Stimulated activated CD4-positive, alpha-beta T cell treated with anti-CD3 and anti-CD28 coated beads, Interleukin-1b, Interleukin-23, amount 100 ng/mL, for 4 hours (primary cell): Measurements from ENCODE around the gene SCAF1.

ENCODE experiments used
- DNase-seq, 2 donors: peaks; one replicate each; pipeline ENCODE4 v3.0.0-alpha.2; 2020; ENCODE audit warnings: low read depth in 2 of 2

Gene SCAF1

DNA sequence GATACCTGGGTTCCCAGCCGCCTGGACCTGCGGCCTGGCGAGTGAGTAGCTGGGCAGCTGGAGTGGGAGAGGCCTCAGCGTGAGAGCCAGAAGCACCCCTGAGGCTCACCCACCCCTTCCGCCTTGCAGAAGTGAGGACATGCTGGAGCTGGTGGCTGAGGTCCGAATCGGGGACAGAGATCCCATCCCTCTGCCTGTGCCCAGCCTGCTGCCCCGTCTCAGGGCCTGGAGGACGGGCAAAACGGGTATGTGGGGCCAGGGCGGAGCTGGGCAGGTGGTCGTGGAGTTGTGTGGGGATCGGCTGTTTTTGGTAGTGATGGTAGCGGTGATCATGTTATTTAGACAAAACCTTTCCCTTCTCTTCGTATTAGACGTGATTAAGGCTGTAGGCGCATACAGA is 4.6 kb downstream of the SCAF1 start:
- DNase-seq = no peak

DNA sequence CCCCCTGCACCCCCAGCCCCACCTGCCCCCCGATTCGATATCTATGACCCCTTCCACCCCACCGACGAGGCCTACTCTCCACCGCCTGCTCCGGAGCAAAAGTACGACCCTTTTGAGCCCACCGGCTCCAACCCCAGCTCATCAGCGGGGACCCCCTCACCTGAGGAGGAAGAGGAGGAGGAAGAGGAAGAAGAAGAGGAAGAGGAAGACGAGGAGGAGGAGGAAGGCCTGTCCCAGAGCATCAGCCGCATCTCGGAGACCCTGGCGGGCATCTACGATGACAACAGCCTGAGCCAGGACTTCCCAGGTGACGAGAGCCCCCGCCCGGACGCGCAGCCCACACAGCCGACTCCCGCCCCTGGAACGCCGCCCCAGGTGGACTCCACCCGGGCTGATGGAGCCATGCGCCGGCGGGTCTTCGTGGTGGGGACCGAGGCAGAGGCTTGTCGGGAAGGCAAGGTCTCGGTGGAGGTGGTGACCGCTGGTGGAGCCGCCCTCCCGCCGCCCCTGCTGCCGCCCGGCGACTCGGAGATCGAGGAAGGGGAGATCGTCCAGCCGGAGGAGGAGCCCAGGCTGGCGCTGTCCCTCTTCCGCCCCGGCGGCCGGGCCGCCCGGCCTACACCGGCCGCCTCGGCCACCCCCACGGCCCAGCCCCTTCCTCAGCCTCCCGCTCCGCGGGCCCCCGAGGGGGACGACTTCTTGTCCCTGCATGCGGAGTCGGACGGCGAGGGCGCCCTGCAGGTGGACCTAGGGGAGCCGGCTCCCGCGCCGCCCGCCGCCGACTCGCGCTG is 9.2 kb downstream of the SCAF1 start:
- DNase-seq = no peak

DNA sequence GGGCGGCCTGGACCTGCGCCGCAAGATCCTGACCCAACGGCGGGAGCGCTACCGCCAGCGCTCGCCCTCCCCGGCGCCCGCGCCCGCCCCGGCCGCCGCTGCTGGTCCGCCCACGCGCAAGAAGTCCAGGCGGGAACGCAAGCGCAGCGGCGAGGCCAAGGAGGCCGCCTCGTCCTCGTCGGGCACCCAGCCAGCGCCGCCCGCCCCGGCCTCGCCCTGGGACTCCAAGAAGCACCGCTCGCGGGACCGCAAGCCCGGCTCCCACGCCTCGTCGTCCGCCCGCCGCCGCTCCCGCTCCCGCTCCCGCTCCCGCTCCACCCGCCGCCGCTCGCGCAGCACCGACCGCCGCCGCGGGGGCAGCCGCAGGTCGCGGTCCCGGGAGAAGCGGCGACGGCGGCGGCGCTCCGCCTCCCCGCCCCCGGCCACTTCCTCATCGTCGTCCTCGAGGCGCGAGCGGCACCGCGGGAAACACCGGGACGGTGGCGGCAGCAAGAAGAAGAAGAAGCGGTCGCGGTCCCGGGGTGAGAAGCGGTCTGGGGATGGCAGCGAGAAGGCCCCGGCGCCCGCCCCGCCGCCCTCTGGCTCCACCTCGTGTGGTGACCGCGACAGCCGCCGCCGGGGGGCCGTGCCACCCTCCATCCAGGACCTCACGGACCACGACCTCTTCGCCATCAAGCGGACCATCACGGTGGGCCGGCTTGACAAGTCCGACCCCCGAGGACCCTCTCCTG is 10.0 kb downstream of the SCAF1 start:
- DNase-seq = no peak

- no peak for DNase-seq
Measured at GRCh38 chr19:49652551-49653465, 10.8 kb downstream of the SCAF1 start.

DNA sequence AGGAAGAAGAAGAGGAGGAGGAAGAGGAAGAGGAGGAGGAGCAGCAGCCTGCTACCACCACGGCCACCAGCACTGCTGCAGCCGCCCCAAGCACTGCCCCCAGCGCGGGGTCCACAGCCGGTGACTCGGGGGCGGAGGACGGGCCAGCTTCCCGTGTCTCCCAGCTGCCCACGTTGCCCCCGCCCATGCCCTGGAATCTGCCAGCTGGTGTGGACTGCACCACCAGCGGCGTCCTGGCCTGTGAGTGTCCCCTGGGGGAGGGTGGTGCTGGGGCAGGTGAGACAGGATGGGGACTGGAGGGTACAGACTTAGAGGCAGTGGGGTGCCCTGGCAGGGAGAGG is 11.4 kb downstream of the SCAF1 start:
- no peak for DNase-seq

DNA sequence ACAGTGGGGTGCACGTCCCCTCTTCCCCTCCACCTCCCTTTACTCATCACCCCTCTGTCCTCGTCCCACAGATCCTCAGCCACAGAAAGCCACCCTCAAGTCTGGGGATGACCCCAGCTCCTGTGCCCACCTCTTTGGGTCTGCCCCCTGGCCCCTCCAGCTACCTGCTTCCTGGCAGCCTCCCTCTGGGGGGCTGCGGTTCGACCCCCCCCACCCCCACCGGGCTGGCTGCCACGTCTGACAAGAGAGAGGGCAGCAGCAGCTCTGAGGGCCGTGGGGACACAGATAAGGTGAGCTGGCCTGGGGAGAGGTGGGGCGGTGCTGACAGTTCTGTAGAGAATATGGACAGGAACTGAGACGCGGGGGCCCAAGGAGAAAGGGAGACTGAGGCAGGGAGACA is 12.6 kb downstream of the SCAF1 start:
- no peak for DNase-seq

- no peak for DNase-seq
Measured at GRCh38 chr19:49655570-49656455, 13.8 kb downstream of the SCAF1 start.

DNA sequence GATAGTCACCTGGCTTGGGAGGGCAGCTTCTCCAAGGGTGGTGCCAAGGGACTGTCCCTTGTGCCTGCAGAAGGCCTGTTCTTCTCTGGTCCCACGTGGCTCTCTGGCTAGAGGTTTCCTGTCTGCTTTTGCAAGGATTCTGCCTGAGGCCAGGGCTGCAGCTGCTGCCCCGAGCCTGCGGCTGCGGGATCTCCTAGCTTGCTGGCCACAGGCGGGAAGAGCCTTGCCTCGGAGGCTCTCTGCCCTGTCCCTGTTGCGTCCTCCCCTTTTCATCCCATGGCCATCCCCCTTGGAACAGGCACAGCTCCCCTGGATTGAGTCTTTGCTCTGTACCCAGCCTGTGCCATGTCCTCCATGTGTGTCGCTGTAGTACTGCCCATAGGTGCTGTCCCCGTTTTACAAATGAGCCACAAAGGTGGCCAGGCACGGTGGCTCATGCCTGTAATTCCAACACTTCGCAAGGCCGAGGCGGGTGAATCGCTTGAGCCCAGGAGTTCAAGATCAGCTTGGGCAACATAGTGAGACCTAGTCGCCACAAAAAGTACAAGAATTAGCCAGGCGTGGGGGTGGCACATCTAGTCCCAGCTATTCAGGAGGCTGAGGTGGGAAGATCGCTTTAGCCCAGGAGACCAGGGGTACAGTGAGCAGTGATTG is 14.6 kb downstream of the SCAF1 start:
- DNase-seq = no peak

DNA sequence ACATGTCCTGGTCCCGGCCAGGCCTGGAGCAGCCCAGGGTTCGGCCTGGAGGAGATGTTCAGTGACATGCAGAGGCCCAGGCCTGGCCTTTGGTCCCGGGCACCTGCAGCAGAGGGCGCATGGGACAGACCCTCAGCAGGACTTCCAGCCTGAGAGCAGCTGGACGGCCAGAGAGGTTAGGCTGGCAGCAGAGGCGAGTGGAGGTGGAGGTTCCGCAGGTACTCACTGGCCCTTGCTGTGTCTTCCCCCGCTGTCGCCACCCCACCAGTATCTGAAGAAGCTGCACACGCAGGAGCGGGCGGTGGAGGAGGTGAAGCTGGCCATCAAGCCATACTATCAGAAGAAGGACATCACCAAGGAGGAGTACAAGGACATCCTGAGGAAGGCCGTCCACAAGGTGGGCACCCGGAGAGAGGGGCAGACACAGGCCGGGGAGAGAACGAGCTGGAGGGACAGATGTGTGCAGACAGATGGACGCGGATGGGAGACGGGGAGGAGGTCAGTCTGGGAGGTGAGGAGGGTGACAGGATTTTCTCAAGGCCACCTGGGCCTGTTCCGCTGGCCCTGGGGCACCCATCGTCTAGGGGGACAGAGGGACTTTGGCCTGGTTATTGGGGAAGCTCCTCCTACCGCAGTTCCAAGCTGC is 15.6 kb downstream of the SCAF1 start:
- DNase-seq = no peak

- DNase-seq = no peak
Measured at GRCh38 chr19:49658139-49658517, 16.1 kb downstream of the SCAF1 start.

- no peak for DNase-seq
Measured at GRCh38 chr19:49658566-49659442, 16.8 kb downstream of the SCAF1 start.

DNA sequence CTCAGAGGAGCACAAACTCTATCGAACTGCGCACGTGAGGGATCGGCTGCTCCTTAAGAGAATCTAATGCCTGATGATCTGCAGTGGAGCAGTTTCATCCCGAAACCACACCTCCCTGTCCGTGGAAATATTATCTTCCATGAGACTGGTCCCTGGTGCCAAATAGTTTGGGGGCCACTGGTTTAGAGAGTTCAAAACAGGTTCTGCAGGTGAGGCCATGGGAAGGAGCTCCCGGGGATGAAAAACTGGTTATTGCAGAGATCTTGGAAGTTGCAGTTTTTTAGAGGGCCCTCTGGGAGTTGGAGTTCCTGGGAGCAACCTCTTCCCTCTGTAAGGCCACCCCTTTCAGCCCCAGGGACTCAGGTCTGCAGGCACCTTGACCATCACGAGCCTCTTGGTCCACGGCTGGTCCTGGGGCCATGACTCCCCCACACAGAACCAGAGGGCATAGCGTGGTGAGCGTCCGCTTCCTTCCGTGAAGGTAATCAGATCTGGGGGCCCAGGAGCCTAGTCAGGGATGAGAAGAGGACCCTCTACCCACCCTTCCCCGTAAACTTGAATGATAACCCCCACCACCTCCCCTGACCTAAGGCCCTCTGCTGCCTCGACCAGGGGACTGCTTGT is 18.4 kb downstream of the SCAF1 start:
- DNase-seq = no peak

DNA sequence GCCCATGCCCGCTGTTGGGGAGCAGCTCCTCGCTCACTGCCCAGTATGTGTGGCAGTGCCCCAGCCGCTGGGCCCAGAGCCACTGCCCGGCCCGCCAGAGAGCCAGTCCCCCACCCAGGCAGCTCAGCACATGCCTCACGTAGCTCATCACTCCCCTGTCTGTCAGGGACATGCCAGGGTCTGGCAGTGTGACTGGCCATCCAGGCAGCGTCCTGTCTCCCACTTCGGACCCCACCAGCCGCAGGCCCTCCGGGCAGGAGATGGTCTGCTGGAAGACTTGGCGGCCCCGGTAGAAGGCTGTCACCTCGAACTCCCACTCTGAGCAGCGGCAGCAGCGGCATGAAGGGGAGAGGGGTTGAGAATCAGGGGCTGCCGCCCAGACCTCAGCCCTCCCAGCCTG is 20.0 kb downstream of the SCAF1 start:
- no peak for DNase-seq

DNA sequence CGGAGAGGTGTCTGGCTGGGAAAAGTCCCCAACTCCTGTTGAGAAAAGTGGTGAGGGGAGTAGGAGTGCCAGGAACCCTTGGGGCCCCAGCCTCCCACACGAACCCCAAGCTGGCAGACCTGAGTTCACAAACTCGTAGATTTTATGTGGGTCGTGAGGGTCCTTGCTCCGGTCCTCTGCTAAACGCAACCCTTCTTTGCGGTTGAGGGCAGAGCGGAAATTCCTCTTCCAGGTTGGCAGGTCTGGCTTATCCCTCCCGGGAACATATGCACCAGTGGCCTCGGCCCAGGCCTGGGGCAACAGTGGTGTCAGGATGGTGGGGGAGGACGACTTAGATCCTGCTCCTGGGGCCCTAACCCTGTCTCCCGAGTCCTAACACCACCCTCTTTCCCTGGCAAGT is 21.2 kb downstream of the SCAF1 start:
- DNase-seq = no peak

GRCh38 chr19:49664171-49665035 is 22.4 kb downstream of the SCAF1 start:
- peak; percentile 92 to 95 for DNase-seq

DNA sequence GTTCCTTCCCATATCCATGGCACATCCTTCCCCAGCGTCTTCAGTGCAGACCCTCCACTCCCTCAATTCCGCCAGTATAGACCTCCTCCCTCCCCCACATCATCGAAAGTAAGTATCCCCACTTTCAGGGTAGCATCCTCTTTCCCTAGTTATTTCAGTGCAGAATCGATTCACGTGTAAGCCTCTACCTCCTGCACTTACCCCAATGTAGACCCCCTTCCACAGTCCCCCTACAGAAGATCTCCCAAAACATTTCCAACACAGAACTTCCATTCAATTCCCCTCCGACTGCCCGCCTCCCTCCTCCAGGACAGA is 23.0 kb downstream of the SCAF1 start:
- DNase-seq = no peak

DNA sequence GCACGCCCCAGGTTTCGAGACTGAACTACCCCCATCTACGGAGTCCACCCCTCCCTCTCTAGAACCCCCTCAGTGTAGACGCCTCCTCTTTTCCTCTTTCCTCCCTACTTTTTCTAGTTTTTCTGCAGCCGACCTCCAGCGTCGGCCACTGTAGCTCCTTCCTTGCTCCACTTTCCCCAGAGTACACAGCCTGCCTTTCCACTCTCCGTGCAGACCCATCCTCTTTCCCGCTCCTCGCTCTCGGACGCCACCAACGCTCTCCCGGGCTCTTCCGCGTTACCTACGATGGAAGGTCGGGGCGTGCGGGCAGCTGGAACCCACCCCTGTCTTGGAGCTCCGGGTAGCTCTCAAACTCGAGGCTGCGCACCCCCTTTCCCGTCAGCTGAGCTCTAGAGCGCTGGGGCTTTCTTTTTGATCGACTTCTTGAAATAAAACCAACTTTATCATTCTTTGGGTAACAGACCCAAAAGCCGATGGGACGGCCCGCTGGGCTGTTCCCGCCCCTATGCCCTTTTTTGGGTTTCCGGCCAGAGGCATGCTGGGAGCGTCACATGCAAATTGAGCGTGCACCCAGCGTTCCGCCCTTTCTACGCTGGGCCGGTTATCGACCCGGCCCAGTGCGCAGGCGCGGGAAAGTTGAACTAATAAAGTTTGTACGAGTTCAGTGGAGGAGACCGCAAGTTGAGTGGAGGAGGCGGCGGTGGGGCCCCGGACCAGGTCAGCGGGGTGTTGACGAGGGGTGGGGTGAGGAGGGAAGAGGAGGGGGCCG is 23.5 kb downstream of the SCAF1 start, which contains the start of the genes BCL2L12 and IRF3:
TSS of gene BCL2L12 (plus strand) at position 583 of the 769 bp plus-strand sequence. CDS start 760 bp downstream, outside the sequence.
TSS of gene IRF3 (minus strand) at position 507 of the 769 bp plus-strand sequence. CDS start 1,019 bp downstream, outside the sequence.
- DNase-seq = peak; percentile 99 to 100
